ENCODE data around the gene PRKAG2. TPM values are rescaled to one million over a fixed set of nuclear protein-coding genes. Genes with fewer than 3 reads are reported as not detected.

Gene PRKAG2
- total RNA-seq, 2 donors from 2014 or later: 41.3 to 51.8 TPM

DNA sequence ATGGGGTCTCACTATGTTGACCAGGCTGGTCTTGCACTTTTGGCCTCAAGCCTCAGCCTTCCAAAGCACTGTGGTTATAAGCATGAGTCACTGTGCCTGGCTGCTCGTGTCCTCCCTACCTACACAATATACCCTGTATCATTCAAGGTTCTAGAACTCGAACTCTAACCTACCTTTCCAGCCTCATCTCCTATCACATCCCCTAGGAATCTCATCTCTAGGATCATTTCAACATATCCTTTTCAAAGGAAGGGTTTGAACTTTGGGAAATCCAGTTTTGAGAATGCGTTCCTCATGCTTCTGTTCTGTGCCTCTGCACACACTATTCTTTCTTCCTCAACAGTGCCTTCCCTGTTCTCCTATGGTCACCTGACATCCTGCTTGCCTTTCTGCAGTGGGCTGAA, 269.4 kb downstream of the PRKAG2 start:
- DNase-seq: no peak
- no peaks in the 10 kb centered on the region for H3K9me3 ChIP-seq (ENCODE audit: control insufficient read depth, low read length, poor library complexity, severe bottlenecking)
- peaks cover 15% of the 10 kb centered on the region for H3K4me1 Mint-ChIP-seq
- peak overlapping the region; percentile 11 for H3K27ac Mint-ChIP-seq
- peak overlapping the region; percentile 57 for H3K4me3 Mint-ChIP-seq
- no peak for ATAC-seq
- H3K27me3 Mint-ChIP-seq: no peaks in the 10 kb centered on the region
- peaks cover 2% of the 10 kb centered on the region for H3K36me3 Mint-ChIP-seq (ENCODE audit: low read depth)

- H3K9me3 ChIP-seq (ENCODE audit: control insufficient read depth, low read length, poor library complexity, severe bottlenecking): no peaks in the 10 kb centered on the region
- H3K36me3 Mint-ChIP-seq (ENCODE audit: low read depth): peaks cover 4% of the 10 kb centered on the region
- ATAC-seq: no peak
- no peak overlapping the region for H3K4me3 Mint-ChIP-seq
- DNase-seq: no peak
- H3K27ac Mint-ChIP-seq: no peak overlapping the region
- H3K4me1 Mint-ChIP-seq: peaks cover 24% of the 10 kb centered on the region
- H3K27me3 Mint-ChIP-seq: no peaks in the 10 kb centered on the region
These were observed 273.0 kb downstream of the PRKAG2 start for GRCh38 chr7:151603951-151604350.

DNA sequence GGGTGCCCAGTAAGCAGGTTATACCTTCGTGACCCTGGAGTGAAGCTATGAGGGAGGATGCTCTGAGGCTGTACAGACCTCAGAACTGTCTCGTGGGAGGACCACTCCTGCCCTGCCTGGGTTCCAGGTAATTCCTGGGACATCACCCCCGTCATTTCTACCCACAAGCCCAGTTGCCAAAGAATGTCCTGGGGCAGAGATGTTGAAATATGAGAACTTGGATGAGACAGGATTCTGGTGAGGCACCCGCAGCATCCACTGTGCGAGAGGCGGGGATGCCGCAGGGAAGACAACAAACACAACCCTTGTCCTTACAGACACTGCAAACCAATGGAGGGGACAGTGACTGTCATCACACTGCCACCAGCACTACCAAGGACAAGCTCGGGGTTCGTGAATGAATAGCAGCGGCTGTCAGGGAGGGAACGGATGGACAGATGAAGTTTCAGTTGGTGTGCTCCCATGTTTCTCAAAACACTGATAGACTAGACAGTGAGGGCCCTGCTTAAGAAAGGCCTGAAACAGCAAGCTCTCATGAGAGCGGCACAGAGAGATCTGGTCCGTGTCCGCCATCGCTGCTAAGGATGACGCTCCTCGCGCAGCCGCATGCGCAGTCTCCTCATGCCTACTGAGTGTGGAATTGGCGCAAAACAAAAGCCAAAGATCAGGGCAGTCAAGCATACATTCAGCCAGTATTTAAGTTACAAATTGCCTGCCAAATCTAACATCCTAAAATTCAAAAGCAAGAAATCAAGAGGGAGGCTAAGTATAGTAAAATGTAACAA, 275.2 kb downstream of the PRKAG2 start:
- Mint-ChIP-seq H3K36me3 (ENCODE audit: low read depth) (peaks cover 4% of the 10 kb centered on the region), H3K27me3 (no peaks in the 10 kb centered on the region), H3K27ac (no peak overlapping the region), H3K4me1 (peaks cover 19% of the 10 kb centered on the region), H3K4me3 (no peak overlapping the region)
- ATAC-seq: no peak
- no peak for DNase-seq
- H3K9me3 ChIP-seq (ENCODE audit: control insufficient read depth, low read length, poor library complexity, severe bottlenecking): no peaks in the 10 kb centered on the region

DNA sequence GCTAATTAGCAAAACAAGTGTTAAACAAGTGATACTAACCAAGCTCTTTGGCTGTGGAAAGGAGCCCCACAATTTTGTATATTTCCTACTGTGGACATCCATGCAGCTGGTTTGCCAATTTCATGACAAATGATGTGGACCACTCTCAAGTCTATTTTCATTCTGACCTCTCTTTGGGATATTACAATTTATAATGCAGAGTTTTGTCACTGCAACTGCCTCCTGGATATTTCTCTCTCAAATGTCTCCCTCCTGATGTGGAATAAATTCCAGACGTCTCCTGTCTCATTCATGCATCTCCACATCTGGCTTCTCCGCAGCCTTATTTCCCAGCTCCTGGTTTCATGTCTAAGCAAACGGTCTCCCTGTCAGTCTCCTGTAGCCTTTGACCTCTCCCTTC, 276.6 kb downstream of the PRKAG2 start:
- no peak for DNase-seq
- H3K36me3 Mint-ChIP-seq (ENCODE audit: low read depth): peaks cover 4% of the 10 kb centered on the region
- peaks cover 21% of the 10 kb centered on the region for H3K4me1 Mint-ChIP-seq
- no peaks in the 10 kb centered on the region for H3K27me3 Mint-ChIP-seq
- H3K9me3 ChIP-seq (ENCODE audit: control insufficient read depth, low read length, poor library complexity, severe bottlenecking): no peaks in the 10 kb centered on the region
- no peak overlapping the region for H3K4me3 Mint-ChIP-seq
- H3K27ac Mint-ChIP-seq: peak overlapping the region; percentile 57
- ATAC-seq: no peak

DNA sequence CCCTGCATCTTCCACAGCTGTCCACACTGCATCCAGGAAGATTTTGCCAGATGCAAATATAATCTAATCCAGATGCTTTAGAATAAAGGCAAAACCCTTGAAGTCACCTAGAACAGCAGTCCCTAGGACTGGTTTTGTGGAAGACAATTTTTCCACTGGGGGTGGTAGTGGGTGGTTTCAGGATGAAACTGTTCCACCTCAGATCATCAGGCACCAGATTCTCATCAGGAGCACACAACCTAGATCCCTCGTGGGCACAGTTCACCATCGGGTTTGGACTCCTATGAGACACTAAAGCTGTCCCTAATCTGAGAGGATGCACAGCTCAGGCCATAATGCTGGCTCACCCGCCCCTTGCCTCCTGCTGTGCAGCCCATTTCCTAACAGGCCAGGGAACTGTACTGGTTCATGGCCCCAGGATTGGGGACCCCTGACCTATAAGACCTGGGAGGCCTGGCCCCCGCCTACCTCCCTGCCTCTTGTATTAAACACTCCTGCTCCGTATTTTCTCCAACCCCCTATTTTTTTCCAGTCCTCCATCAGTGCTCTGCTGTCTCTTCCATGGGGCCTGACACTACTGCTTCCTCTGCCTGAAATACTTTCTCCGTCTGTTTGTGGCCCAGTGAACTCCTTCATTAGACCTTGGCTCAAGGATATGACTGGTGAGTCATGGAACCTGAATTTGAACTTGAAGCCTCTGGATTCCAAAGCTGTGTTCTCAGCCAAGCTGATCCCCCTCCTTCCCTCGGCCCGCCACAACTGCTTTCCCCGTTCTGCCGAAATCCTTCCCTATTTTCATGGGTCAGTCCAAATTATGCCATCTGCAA, 277.3 kb downstream of the PRKAG2 start:
- H3K4me1 Mint-ChIP-seq: peaks cover 21% of the 10 kb centered on the region
- DNase-seq (no peak), ATAC-seq (no peak)
- H3K27me3 Mint-ChIP-seq: no peaks in the 10 kb centered on the region
- H3K27ac Mint-ChIP-seq: peak overlapping the region; percentile 57
- no peak overlapping the region for H3K4me3 Mint-ChIP-seq
- peaks cover 4% of the 10 kb centered on the region for H3K36me3 Mint-ChIP-seq (ENCODE audit: low read depth)
- H3K9me3 ChIP-seq (ENCODE audit: control insufficient read depth, low read length, poor library complexity, severe bottlenecking): no peaks in the 10 kb centered on the region

GRCh38 chr7:151597541-151598444, 279.1 kb downstream of the PRKAG2 start:
- Mint-ChIP-seq H3K4me3 (no peak overlapping the region), H3K4me1 (peaks cover 20% of the 10 kb centered on the region), H3K36me3 (ENCODE audit: low read depth) (peaks cover 4% of the 10 kb centered on the region), H3K27ac (no peak overlapping the region), H3K27me3 (no peaks in the 10 kb centered on the region)
- ATAC-seq: no peak
- no peak for DNase-seq
- no peaks in the 10 kb centered on the region for H3K9me3 ChIP-seq (ENCODE audit: control insufficient read depth, low read length, poor library complexity, severe bottlenecking)

- DNase-seq (no peak), ATAC-seq (no peak)
- no peaks in the 10 kb centered on the region for H3K9me3 ChIP-seq (ENCODE audit: control insufficient read depth, low read length, poor library complexity, severe bottlenecking)
- Mint-ChIP-seq H3K4me1 (peaks cover 23% of the 10 kb centered on the region), H3K4me3 (no peak overlapping the region), H3K36me3 (ENCODE audit: low read depth) (peaks cover 5% of the 10 kb centered on the region), H3K27ac (no peak overlapping the region), H3K27me3 (no peaks in the 10 kb centered on the region)
These were observed 281.1 kb downstream of the PRKAG2 start for GRCh38 chr7:151595702-151596350.

GRCh38 chr7:151592868-151593486, 283.9 kb downstream of the PRKAG2 start:
- ATAC-seq (no peak), DNase-seq (no peak)
- Mint-ChIP-seq H3K27me3 (no peaks in the 10 kb centered on the region), H3K4me3 (no peak overlapping the region), H3K4me1 (peaks cover 12% of the 10 kb centered on the region), H3K27ac (no peak overlapping the region), H3K36me3 (ENCODE audit: low read depth) (peaks cover 2% of the 10 kb centered on the region)
- H3K9me3 ChIP-seq (ENCODE audit: control insufficient read depth, low read length, poor library complexity, severe bottlenecking): no peaks in the 10 kb centered on the region

GRCh38 chr7:151592330-151592729, 284.6 kb downstream of the PRKAG2 start:
- Mint-ChIP-seq H3K4me1 (peaks cover 8% of the 10 kb centered on the region), H3K4me3 (no peak overlapping the region), H3K27me3 (no peaks in the 10 kb centered on the region), H3K36me3 (ENCODE audit: low read depth) (peaks cover 2% of the 10 kb centered on the region), H3K27ac (no peak overlapping the region)
- H3K9me3 ChIP-seq (ENCODE audit: control insufficient read depth, low read length, poor library complexity, severe bottlenecking): no peaks in the 10 kb centered on the region
- no peak for ATAC-seq
- no peak for DNase-seq

DNA sequence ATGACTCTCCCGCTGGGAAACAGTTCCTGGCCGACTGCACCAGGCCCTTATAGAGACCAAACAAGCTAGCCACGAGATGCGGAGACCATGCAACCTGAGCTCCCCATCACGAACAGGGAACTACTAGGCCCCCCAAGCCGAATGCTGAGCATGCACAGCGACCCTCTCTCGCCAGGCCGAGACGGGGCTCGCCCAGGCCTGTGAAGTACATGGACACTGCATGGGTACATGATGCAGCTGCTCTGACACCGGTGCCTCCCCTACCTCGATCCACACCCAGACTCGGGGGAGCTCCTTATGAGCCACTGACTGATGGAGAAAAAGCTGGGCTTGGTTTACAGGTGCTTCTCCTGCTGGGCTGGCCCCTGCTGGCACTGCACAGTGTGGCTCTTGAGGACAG, 285.0 kb downstream of the PRKAG2 start:
- H3K27ac Mint-ChIP-seq: no peak overlapping the region
- peaks cover 8% of the 10 kb centered on the region for H3K4me1 Mint-ChIP-seq
- DNase-seq (no peak), ATAC-seq (no peak)
- no peak overlapping the region for H3K4me3 Mint-ChIP-seq
- no peaks in the 10 kb centered on the region for H3K27me3 Mint-ChIP-seq
- peaks cover 2% of the 10 kb centered on the region for H3K36me3 Mint-ChIP-seq (ENCODE audit: low read depth)
- no peaks in the 10 kb centered on the region for H3K9me3 ChIP-seq (ENCODE audit: control insufficient read depth, low read length, poor library complexity, severe bottlenecking)

DNA sequence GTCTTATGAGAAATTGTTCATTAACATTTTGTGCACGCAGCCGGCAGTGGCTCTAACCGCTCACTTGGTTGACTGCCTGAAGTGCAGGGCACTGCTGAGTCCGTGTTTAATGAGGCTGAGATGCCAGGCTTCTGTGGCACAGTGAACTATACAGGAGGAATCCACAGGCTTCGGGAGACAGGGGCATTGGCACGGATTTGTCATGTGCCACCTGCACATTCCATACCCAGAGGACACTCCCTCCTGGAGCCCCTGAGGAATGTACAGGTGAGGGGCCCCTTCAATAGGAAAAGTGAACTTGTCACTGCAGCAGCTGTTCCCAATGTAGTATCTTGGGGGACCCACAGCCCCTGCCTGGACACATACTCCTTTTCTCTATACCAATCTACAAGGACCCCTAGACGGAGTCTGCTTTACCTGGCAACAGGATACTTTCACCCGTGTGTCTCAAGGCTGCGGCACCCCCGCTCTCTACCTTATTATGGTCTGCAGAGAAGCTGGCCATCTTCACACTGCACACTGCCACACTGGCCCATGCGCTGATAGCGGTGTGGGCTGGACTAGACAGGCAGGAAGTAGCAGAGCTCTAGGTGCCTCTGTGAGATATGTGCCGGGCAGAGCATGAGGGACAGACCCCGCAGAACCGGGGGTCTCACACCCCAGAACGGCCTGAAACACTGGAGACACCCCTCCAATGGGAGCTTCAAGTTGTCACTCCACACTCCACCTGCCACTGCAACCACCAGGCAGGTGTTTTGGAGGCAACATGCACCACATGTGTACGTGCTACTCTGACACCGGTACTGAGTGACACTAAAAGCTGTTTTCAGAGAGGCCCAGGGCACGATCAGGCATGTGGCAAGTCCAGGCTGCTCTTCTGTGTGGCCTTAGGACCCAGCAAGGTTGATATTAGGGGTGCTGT, 285.8 kb downstream of the PRKAG2 start:
- Mint-ChIP-seq H3K36me3 (ENCODE audit: low read depth) (peaks cover 7% of the 10 kb centered on the region), H3K4me1 (peaks cover 11% of the 10 kb centered on the region), H3K27me3 (no peaks in the 10 kb centered on the region), H3K4me3 (no peak overlapping the region), H3K27ac (no peak overlapping the region)
- DNase-seq (no peak), ATAC-seq (no peak)
- no peaks in the 10 kb centered on the region for H3K9me3 ChIP-seq (ENCODE audit: control insufficient read depth, low read length, poor library complexity, severe bottlenecking)

Data from T-helper 17 cell (primary cell).